ENCODE measurements around the gene PFKL.
"Not testable (repeated sequence)": the region's sequence is repeated elsewhere in the genome, so short reads cannot be mapped to it uniquely, and the experiment has no call there.

PFKL gene

DNA sequence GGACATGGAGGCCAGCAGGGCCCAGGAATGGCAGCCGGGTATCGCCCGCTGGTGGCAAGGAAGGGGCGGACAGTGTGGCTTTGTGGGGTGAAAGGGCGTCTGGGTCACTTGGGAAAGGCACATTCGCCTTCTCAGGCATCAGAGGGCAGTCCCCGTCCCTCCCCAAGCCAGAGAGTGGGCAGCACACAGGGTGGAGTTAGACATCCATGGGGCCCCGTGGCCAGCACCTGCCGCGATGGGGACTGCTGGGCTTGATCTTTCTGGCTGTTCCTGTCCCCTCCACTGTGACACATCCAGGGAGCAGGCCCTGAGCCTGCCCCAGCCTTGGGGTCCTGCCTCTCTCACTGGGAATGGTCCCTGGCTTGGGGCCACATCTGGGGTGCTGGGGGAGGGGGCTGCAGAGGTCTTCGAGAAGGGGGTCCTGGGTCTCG lies 49.6 kb downstream of the PFKL start:
- no peak for DNase-seq

DNA sequence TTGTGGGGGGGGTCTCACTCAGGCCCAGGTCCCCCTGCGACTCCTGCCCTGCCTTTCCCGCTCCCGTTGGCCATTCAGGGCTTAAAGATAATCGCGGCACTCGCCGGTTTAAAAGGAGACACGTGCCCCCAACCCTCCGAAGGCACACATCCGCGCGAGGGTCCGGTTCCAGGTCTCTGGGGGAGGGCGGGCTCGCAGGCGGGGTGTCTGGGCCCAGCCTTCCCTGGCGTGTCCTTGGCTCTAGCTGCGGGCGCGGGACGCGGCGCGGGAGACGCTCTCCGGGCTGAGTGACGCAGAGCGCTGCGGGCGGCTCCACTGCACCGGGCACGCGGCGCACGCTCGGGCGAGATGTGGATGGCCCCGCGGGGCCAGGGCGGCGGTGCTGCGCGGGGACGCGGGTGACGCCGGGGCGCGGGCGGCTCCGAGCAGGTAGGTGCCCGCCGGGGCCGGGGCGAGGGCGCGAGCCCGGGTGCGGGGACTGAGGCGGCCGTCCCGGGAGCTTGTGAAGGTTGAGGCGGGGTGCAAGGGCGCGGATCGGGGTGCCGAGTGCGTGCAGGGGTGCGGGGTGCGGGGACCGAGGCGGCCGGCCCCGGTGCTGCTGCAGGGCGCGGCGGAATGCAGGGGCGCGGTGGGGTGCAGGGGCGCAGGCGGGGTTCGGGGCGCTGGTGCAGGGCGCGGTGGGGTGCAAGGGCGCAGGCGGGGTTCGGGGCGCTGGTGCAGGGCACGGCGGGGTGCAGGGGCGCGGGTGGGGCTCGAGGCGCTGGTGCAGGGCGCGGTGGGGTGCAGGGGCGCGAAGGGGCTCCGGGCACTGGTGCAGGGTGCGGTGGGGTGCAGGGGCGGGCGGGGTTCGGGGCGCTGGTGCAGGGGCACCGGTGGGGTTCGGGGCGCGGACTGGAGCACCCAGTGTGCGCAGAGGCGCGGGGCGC lies 50.3 kb downstream of the PFKL start:
- DNase-seq, result no peak

DNA sequence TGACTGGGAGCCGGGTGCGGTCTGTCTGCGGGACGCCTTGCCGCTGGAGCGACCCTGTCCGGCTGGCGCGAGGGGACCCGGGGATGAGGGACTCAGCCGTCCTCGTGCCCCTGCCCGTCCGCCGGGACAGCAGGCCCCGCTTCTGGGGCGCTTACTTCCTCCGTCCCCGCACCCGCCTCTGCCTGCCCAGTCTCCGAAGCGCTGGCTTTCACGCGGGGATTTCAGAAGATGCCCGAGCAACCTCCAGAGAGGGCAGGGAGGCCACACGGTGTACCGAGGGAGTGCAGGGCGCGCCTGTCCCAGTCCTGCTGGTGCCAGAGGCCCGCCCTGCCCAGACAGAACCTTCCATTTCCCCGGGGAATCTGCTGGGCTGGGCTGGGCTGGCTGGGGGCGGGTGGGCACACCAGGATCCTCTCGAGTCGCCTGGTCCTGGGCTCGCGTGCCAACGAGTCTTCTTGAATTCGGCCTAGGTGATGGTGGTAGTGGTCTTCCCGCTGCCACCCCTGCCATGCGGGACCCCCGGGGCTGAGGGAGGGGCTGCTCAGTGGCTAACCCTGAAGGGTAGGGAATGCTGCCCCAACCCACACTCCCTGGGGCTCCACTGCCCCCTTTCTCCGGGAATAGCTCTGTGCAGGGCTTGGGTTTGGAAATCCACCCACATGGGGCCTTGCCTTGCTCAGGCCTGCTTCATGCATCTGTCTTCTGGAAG lies 51.1 kb downstream of the PFKL start:
- DNase-seq, result no peak

DNA sequence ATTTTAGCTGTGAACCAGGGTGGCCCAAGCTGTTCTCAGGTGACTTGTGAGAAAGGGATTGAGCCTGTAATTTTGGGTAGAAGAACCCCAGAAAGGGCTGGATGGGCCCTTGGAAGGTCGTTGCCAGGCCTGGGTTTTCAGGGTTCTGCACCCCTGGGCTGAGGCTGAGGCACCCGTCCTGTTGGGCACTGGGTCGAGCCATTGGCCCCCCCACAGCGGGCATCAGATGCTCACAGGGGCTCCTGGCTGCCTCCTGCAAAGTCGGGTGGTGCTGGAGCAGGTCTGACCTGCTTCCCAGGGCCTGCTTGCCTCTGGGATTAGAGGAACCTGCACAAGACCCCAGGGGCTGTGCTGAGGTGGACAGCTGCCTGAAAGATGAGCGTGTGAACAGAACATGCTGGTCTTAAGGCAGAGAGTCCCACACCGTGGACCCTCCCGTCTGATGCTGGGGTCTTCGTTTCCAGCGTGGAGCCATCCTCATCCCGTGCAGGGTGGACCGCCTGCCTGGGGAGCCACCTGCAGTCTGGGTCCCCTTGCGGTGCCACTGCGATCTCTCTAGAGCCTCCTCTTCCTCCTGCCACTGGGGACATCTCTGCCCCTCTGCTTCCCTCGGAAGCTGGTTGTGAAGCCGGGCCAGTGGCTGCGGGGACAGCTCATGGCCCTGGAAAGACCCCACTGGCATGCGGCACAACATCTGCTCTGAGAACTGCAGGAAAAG lies 51.8 kb downstream of the PFKL start:
- DNase-seq, result no peak

DNA sequence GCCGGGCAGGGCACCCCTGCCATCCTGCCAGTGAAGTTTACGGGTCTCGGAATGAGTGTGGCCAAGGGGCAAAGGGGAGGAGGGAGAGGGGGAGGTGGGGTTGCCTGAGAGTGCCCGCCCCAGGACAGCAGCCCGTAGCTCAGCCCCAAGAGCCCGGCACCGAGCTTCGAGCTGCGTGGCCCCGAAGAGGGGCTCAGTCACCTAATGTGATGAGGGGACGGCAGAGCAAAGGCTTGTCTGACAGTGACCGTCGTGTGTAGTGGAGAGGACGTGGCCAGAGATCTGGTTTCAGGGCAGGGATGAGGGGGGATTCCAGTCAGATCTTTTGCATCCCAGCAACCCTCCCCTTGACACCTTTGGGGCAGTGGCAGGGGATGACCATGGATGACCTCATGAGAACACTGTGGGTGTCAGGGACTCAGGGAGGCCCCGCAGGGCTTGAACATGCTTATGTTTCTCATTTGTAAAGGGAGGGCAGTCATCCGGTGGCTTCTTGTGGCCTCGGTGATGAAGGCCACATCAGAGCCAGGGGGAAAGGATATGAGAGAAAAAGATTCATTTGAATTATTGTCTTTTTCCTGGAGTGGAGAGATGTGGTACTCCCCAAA lies 52.5 kb downstream of the PFKL start:
- no peak for DNase-seq

DNA sequence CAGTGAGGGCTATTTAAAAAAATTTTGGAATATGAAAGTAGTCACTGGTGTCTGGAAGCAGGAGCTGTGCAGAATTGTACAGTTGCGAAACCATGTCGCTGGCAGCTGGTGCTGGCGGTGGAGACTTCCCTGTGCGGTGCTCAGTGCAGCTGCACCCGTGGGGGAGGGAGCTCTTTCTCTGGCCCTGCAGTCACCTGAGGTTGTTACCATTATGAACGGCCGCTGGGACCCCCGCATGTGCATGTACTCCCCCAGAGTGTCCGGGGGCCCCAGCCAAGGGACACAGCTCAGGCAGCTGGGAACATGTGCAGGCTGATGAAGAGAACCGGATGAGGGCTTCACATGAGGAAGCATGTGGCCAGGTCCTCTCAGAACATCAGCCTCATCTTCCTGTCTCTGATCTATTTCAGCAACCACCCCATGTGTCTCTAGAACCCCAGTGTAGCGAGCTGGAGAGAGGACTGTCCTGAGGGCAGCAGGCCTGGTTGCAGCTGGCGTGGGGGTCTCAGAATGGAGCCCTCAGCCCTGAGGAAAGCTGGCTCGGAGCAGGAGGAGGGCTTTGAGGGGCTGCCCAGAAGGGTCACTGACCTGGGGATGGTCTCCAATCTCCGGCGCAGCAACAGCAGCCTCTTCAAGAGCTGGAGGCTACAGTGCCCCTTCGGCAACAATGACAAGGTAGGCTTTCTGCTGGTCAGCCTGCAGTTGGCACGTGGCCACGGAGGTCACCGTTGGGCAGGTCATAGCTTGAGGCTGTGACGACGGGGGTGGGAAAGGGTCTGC lies 53.5 kb downstream of the PFKL start, which contains the start of gene TRPM2:
Gene TRPM2 (plus strand): TSS at position 431 of the 780 bp plus-strand sequence. CDS start 80 bp downstream, at position 511.
- no peak for DNase-seq

DNA sequence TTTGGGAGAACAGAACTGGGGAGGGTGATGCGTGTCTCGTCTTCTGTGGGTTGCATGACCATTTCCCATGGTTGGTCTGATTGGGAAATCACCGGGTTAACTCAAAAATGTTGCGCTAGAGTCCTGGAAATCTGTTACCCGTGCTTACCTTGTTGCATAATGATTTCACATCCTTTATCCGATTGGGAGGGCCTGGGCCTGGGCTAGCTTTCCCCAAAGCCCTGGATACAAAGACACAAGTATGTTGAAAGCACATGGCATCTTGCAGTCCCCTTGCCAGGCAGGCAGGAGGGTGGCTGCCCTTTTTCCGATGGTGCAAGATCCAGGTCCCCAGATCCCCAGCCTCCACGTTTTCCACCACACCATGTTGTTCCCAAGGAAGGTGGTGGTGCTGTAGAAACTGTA lies 54.1 kb downstream of the PFKL start:
- DNase-seq, result no peak

DNA sequence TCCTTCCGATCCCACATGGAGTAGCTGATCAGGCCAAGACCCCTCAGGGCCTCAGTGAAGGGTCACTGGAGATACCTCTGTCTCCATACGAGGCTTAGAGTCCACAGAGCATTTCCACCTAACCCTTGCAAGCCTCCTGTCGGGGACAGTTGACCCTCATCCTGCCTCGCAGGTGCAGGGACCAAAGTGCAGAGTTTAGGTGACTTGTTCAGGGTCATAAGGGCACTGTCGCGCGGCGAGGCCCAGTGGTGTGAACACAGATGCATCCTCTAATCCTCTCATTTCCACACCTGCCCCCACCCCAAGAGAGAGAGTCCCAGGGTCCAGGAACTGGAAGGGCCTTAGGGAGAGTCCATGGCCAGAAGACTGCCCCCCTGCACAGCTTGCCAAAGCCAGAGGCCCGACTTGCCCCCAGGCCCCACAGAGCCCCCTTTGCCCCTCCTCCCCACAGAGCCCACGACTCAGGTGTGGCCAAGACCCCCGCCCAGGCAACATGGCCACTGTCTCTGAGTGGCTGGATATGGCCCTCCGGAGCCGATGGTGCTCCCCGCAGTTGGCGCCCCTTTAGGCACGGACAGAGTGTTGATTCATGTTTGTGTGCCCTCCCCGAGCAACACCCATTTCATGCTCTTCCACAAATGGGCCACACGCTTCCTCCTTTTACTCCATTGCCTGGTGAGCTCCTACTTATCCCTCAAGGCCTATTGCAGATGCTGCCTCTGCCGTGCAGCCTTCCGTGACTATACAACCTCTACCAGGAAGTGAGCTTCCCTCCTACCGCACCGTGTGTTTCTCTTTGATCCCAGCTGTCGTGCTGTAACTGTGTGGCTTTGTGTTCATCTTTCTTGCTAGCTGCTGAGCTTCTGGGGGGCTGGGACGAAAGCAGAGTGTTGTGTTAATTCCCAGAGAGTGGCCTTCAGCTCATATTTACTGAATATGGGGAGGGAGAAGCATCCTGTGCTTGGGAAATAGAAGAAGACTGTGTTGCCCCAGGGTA lies 55.2 kb downstream of the PFKL start:
- DNase-seq, result no peak

DNA sequence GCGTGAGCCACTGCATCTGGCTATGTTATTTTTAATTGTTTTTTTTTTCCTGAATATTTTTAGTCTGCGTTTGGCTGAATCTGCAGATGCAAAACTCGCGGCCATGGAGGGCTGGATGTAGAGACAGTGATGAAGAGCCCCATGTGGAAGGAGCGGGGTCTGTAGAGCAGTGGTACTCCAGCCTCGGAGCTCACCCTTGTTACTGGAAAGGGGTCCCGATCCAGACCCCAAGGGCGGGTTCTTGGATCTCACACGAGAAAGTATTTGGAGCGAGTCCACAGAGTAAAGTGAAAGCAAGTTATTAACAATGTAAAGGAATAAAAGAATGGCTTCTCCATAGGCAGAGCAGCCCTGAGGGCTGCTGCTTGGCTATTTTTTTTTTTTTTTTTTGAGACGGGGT lies 56.3 kb downstream of the PFKL start:
- DNase-seq, result no peak

DNA sequence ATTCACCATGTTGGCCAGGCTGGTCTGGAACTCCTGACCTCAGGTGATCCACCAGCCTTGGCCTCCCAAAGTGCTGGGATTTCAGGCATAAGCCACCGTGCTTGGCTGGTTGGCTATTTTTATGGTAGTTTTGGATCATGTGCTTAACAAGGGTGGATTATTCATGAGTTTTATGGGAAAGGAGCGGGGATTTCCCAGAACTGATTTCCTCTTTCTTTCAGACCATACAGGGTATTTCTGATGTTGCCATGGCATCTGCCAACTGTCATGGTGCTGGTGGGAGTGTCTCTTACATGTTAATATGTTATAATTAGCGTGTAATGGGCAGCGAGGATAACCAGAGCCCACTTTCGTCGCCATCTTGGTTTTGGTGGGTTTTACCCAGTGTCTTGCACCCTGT lies 56.8 kb downstream of the PFKL start:
- no peak for DNase-seq

DNA sequence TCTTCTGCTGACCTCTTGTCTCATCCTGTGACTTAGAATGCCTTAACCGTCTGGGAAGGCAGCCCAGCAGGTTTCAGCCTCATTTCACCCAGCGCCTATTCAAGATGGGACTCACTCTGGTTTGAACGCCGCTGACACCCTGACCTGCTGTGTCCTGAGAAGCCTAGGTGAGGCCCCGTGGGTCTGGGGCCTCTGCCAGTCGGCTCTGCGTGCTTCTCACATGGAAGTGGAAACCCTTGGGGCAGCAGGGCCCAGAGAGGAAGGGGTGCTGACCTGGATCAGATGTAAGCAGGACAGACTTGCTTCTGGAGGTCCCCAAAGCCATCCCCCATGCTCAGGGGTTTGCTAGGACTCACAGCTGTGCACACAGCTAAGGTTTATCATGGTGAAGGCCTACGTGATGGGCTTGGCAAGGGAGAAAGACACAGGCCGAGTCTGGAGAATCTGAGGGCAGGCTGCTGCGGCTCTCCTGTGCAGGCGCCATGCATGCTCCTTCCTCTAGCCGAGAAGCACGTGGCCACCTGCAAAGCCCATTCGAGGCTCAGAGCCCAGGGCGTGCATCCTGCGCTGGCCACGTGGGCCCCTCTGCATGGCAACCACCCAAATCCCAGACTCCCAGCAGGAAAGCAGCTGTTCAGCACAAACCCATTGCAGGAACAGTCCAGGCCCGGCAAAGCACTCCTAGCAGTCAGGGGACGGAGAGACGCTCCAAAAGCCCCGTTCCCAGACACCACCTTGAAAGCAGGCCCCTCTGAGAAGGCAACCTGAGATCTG lies 57.4 kb downstream of the PFKL start:
- DNase-seq, result no peak

DNA sequence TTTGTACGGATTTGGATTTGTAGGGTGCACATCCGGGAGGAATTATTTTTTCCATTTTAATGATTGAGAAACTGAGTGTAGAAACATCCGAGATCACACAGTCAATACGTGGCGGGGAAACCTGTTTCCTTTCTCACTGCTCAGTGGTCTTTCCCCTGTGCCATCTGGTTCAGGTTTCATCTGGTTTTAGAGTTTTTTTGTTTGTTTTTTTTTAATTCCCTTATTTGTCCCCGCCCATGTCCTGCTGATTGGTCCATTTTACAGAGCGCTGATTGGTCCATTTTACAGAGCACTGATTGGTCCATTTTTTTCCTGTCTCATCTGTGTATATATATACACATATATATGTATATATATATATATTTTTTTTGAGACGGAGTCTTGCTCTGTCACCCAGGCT lies 59.5 kb downstream of the PFKL start:
- DNase-seq, result no peak

DNA sequence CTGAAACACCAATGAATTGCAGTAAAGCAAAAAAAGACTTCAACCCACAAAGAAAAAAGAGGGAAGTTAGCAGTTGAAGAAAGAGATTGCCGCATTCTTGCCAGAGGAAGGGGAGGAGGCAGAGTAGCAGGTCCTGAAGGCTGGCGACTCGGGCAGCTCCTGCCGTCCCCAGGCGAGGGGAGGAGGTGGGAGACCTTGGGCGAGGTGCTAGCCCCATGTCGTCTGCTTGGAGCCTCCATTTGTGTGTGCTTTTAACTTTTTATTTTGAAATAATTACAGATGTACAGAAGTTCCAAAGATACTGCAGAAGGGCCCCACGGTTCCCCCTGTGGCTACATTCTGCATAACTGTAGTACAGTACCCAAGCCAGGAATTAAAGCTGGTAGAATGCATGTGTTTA lies 60.3 kb downstream of the PFKL start:
- no peak for DNase-seq

DNA sequence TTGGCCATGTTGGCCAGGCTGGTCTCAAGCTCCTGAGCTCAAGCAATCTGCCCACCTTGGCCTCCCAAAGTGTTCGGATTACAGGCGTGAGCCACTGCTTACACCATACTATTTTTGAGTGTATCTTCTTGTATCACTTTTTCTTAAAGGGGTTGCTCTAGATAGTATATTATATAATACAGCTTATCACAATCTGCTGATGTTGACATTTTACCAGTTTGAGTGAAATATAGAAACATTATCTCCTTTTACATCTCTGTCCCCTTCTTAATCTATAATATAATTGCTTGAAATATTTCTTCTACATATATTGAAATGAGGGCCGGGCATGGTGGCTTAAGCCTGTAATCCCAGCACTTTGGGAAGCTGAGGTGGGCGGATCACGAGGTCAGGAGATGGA lies 62.0 kb downstream of the PFKL start:
- not testable (repeated sequence) for DNase-seq

DNA sequence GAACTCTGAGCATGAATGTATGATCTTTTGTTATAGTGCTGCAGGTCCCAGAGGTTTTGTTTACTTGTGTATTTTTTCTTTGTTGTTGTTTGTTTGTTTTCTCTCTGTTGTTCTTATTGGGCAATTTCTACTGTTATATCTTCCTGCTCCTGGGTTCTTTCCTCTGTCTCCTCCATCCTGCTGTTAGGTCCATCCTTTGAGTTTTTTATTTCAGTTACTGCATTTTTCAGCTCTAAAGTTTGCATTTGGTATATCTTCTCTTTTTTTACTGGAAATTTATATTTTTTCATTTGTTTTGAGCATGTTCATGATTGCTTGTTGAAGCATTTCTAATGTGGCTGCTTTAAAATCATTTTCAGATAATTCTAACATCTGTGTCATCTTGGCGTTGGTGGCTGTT lies 63.4 kb downstream of the PFKL start:
- no peak for DNase-seq

DNA sequence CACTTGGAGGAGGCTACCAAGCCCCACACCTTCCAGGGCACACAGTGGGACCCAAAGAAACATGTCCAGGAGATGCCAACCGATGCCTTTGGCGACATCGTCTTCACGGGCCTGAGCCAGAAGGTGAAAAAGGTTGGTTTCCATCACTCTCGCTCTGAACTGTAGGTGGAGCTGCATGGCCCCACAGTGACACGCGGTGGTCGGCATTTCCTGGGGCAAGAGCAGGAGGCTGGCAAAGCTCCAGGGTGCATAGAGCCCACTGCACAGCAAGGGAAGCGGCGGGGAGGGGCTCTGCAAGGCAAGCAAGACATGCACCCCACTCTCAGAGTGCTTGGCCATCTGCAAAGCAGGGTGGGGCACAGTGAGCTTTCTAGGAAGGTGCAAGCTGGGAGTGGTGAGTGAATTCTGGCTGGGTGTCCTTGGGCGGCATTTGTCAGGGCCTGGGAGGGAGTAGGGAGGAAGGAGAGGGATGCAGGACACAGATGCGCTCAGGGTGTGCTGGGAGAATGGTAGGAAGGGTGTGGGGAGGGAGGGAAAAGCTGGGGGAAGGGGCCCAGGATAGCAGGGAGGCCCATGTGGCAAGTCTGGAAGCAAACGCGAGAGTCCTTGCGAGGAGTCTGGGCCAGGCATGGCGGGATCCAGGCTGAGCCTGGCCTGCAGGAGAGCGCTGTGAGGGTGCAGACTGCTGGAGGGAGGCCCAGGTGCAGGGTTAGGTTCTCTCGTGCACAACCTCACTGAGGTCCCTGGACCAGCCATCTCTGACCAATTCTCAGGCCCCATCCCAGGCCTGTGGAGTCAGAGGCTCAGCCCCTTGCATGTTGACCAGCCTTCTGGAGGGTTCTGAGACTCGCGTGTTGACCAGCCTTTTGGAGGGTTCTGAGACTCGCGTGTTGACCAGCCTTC lies 64.5 kb downstream of the PFKL start:
- no peak for DNase-seq

DNA sequence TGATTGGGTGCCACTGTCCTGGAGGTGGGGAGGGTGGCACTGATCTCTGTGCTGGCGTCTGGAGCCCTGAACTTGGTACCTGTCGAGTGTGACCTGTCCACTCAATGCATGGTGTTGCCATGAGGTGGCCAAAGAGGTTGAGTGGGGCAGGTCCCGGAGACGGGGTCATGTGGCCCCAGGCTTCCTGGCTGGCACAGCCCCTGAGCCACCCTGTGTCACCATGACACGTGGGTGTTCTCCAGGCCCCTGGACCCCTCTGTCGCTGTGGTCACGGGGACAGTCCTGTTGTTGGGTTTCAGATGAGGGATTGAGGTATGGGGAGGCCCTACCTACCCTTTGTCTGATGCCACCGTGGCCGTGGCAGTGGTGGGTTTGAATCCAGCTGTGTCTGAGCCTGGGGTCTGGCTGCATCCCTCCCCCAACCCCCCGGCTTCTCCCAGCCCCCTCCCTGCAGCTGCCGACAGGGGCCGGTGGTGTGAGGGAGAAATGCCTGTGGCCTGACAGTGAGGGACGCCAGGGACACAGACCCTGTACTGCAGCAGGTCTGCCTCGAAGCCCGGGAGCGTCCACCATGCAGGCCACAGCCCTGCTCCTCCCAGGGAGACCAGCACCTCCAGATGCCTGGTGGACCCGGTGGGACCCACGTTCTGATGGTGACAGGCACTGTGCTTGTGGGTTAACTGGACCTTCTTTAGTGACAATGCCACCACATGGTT lies 65.6 kb downstream of the PFKL start:
- DNase-seq, result no peak

DNA sequence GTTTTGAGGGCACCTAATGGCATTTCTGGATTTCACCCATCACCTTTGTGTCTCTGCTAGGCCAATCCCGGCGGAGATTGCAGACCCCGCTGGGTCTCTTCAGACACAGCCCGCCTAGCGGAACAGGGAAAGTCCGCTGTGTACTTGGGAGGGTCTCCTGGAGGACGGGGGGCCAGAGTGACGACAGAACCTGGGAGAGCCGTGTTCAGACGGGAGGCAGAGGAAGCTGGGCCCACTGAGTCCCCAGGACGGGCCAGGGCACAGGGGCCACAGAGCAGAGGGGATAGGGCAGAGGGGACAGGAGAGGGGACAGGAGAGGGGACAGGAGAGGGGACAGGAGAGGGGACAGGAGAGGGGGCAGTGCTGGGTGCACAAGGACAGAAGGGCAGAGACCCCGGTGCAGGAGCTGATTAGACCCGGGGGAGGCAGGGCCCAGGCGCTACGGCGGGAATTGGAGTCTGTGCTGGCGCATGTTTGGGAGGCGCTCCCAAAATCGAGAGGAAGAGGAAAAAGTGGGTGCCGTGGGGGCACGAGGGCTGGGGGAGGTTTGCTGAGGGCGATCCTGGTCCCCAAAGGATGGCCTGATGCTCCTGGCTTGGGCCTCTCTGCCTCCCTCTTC lies 66.2 kb downstream of the PFKL start:
- no peak for DNase-seq
